Jurkat, Clone E6-1 (cell line): ENCODE results near the gene DCST2.
A peak's percentile ranks its signal among the peaks of the same experiment; 100 is the strongest.

Experiments used
- DNase-seq: peaks from one replicate; pipeline ENCODE4 v3.0.0-alpha.2; 2011; ENCODE audit warnings: low read depth, low spot score
- H3K4me3 ChIP-seq: 2 replicates; pipeline ENCODE4 v1.5.1; 2011; ENCODE audit warnings: mild to moderate bottlenecking, low read length, control low read depth, moderate library complexity

Gene DCST2

GRCh38 chr1:155051777-155052398 lies 18.3 kb upstream of the DCST2 start:
- H3K4me3 ChIP-seq: peak overlapping the region; percentile 52
- no peak for DNase-seq

GRCh38 chr1:155051342-155051776 lies 17.8 kb upstream of the DCST2 start:
- DNase-seq: no peak

GRCh38 chr1:155050560-155051341 lies 17.2 kb upstream of the DCST2 start, which contains the start of gene ADAM15:
Gene ADAM15 (plus strand): TSS chr1:155051316. CDS start chr1:155051387, 71 bp downstream.
- DNase-seq: peak; percentile 38
- H3K4me3 ChIP-seq: peak within 1 kb of the TSS; percentile 69

More at GRCh38 chr1:155051342-155051776, 17.8 kb upstream of the DCST2 start:
- peak overlapping the region; percentile 52 for H3K4me3 ChIP-seq

GRCh38 chr1:155049651-155050559 lies 16.3 kb upstream of the DCST2 start:
- H3K4me3 ChIP-seq: peak overlapping the region; percentile 69
- DNase-seq: no peak

GRCh38 chr1:155048449-155049334 lies 15.1 kb upstream of the DCST2 start:
- no peak overlapping the region for H3K4me3 ChIP-seq
- no peak for DNase-seq

- peak; percentile 60 for DNase-seq
- no peak overlapping the region for H3K4me3 ChIP-seq
These were observed 11.5 kb upstream of the DCST2 start for GRCh38 chr1:155044812-155045657.

- no peak for DNase-seq
- H3K4me3 ChIP-seq: no peak overlapping the region
These were observed 10.8 kb upstream of the DCST2 start for GRCh38 chr1:155044365-155044764.

- no peak for DNase-seq
- no peak overlapping the region for H3K4me3 ChIP-seq
These were observed 10.2 kb upstream of the DCST2 start for GRCh38 chr1:155043793-155044192.

- DNase-seq: no peak
- H3K4me3 ChIP-seq: no peak overlapping the region
These were observed 9.7 kb upstream of the DCST2 start for GRCh38 chr1:155043301-155043702.

GRCh38 chr1:155042789-155043188 lies 9.2 kb upstream of the DCST2 start:
- DNase-seq: no peak
- no peak overlapping the region for H3K4me3 ChIP-seq

- no peak overlapping the region for H3K4me3 ChIP-seq
- DNase-seq: no peak
These were observed 6.9 kb upstream of the DCST2 start for GRCh38 chr1:155040358-155041093.

- H3K4me3 ChIP-seq: no peak overlapping the region
- no peak for DNase-seq
These were observed 5.7 kb upstream of the DCST2 start for GRCh38 chr1:155039308-155039669.

GRCh38 chr1:155038602-155039307 lies 5.2 kb upstream of the DCST2 start:
- H3K4me3 ChIP-seq: no peak overlapping the region
- no peak for DNase-seq

GRCh38 chr1:155037851-155038441 lies 4.4 kb upstream of the DCST2 start:
- no peak overlapping the region for H3K4me3 ChIP-seq
- DNase-seq: no peak

- DNase-seq: no peak
- H3K4me3 ChIP-seq: no peak overlapping the region
These were observed 3.5 kb upstream of the DCST2 start for GRCh38 chr1:155037043-155037442.

GRCh38 chr1:155035936-155036335 lies 2.4 kb upstream of the DCST2 start:
- DNase-seq: no peak
- H3K4me3 ChIP-seq: no peak overlapping the region
